Activated CD4-positive, alpha-beta T cell treated with anti-CD3 and anti-CD28 coated beads, Interleukin-2, amount 50 U/mL, for 4 hours (primary cell): ENCODE measurements around the gene PEX11G.

ENCODE experiments used
- DNase-seq, 2 experiments: peaks; one replicate each; pipeline ENCODE4 v3.0.0-alpha.2; 2020

PEX11G gene

DNA sequence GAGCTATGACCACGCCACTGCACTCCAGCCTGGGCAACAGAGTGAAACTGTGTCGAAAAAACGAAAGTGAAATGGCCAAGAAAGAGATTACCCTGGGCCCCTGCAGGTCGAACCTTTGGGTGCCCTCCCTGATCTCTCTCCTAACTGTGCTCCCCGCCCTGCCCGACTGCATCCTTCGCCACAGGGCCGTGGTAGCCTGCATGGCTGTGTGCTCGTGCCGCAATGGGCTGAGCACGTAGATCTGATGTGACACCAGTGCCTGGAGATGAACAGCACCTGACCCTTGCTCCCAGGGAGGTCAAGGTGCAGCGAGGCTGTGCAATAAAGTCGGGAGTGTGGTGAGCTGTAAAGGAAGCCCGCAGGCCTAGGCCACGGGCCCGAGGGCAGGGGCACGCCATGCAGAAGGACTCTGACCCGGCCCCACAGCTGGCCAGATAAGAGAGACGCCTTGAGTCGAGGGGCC is 60.2 kb downstream of the PEX11G start:
- DNase-seq, result no peak

DNA sequence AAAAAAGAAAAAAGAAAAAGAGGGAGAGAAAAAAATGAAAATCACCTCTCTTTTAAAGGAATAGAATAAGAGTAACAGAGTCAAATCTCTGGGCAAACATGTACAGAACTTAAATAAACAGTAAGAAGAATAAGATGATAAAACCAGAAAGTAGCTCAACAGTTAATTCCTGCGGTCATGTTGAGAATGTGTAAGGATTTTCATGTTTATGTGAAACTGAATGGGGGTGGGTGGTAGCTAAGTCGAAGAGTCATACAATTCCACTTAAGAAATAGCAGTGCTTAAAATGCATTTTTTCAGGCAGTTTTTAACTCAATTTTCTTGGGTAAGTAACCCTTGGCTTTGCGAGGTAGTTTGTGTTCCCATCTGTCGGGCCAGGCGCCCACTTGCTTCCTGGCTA is 60.9 kb downstream of the PEX11G start:
- DNase-seq, result no peak

- DNase-seq, result no peak
Observed at GRCh38 chr19:7426986-7427385, 61.8 kb downstream of the PEX11G start.
